ENCODE results near the gene ADAM33. TPM values are rescaled to one million over a fixed set of nuclear protein-coding genes. Genes with fewer than 3 reads are reported as not detected.

ADAM33 gene
- total and polyA plus RNA-seq, 5 donors: 11.5 to 30.5 (median 12.4) TPM

DNA sequence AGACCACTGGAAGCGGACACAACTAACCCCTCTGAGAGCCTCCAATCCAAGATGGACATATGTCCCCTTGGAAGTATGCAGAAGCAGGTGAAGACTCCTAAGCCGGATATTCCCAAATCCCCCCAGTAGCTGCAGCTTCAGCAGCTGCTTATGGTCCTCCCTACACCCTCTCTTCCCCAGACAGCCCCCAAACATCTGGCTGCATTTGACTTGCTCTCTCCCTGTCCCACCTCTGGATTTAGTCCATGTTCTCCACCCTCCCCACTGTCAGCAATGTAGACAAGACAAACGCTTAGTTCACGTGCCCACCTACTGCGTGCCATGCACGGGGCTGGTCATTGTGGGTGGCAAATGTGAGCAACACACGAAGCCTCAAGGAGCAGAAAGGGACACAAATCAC is 4.6 kb upstream of the ADAM33 start:
- Histone ChIP-seq H3K4me3 (ENCODE audit: low read length) (no peak overlapping the region), H3K9me3 (ENCODE audit: control insufficient read depth, low read length) (no peaks in the 10 kb centered on the region), H3K4me1 (ENCODE audit: control insufficient read depth, insufficient read depth, low read length) (peaks cover 2% of the 10 kb centered on the region), H3K27me3 (ENCODE audit: control insufficient read depth, insufficient read depth) (no peaks in the 10 kb centered on the region), H3K27ac (ENCODE audit: low read length) (no peak overlapping the region)
- intact Hi-C loops (cut with DNase I): loop anchor here in 1 of 4 donors (10.0 kb wide), 1 partner anchor 168 kb away; no protein-coding TSS in a partner anchor
- ATAC-seq (no peak), DNase-seq (no peak)
- WGBS: 64% methylated on average over 7 of the region's 7 CpGs

DNA sequence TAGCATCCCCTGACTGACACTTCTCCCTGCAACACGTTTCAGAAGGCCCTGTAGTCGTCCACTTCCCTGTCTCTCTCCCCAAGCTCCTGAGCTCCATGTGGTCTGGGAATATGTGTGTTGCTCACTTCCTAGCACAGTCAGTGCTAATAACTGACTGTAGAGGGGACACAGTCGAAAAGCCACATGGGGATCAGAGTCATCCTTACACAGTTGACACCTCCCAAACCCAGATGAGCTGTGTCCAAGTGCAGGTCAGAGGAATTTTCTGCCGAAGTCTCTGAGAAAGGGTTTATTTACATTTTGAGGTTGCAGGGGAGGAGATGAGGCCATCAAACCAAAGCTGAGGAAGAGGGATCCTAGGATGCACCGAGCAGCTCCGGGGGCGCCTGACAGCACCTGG is 3.5 kb upstream of the ADAM33 start:
- no peak overlapping the region for H3K4me3 ChIP-seq (ENCODE audit: low read length)
- no peaks in the 10 kb centered on the region for H3K27me3 ChIP-seq (ENCODE audit: control insufficient read depth, insufficient read depth)
- no peaks in the 10 kb centered on the region for H3K9me3 ChIP-seq (ENCODE audit: control insufficient read depth, low read length)
- WGBS: 75% methylated on average over 7 of the region's 7 CpGs
- DNase-seq (no peak), ATAC-seq (no peak)
- intact Hi-C loops (cut with DNase I): loop anchor here in 1 of 4 donors (10.0 kb wide), 1 partner anchor 169 kb away; no protein-coding TSS in a partner anchor
- peaks cover 2% of the 10 kb centered on the region for H3K4me1 ChIP-seq (ENCODE audit: control insufficient read depth, insufficient read depth, low read length)
- H3K27ac ChIP-seq (ENCODE audit: low read length): no peak overlapping the region

DNA sequence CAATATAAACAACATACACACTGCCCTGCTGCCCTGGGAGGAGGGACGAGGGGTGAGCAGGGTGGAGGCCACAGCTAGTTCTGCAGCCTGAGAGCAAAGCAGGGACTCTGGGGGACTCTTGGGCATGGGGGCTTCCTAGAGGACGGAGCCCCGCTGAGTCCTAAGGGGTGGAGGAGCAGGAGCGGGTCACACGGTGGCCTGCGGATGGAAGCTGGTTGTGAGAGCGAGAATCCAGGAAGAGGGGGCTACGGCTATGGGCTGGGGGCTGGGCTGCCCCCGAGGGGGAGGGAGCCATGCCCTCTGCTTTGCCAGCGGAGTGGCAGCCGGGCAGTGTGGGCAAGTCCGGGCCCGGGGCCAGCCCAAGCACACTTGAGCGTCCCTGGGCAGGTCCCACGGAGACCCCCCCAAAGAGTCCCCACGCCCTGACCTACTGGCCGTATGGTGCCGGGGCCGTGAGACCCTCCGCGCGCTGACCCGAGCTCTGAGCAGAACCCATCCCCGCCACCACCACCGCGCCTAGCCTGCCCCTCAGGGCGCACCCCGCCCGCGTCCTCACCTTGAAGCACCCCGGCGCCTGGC is 369 bp downstream of the ADAM33 start:
- Histone ChIP-seq H3K4me3 (ENCODE audit: low read length) (peak overlapping the region; percentile 40), H3K27me3 (ENCODE audit: control insufficient read depth, insufficient read depth) (no peaks in the 10 kb centered on the region), H3K27ac (ENCODE audit: low read length) (no peak overlapping the region), H3K9me3 (ENCODE audit: control insufficient read depth, low read length) (no peaks in the 10 kb centered on the region), H3K4me1 (ENCODE audit: control insufficient read depth, insufficient read depth, low read length) (peaks cover under 1% of the 10 kb centered on the region)
- 12% methylated on average over 32 of the region's 32 CpGs for WGBS
- ATAC-seq: peak in 1 of 2 donors; percentile 1
- intact Hi-C loops (cut with DNase I): loop anchor here in 1 of 4 donors (10.0 kb wide), 1 partner anchor 173 kb away; no protein-coding TSS in a partner anchor
- no peak for DNase-seq

DNA sequence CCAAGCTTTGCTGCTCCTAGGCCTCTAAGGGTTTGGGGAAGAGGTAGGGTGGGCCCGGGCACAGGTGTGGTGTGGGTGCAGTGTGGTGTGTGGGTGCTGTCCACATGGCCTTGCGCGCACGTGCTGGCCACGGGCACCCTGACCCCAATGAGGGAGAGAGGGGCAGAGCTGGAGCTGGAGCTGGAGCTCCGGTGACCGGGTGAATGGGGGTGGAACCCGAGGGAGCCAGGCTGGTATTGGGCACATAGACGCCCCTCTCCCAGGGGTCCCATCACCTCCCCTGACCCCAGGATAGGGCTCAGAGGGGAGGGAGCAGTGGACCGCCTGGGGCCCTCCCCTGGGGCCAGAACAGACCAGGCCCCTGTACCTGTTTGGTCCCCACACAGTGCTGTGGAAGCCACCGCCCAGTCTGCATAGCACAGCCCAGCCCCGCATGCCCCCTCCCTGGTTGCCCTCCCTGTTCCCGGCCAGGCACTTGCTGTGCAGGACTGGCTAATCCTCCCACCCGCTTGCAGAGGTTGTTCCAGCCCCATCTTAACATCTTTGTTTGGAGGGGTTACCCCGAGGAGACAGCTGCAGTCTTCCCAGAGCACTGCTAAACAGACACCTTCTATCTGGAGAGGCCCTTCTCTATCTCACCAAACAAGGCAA is 984 bp downstream of the ADAM33 start:
- Histone ChIP-seq H3K27me3 (ENCODE audit: control insufficient read depth, insufficient read depth) (no peaks in the 10 kb centered on the region), H3K9me3 (ENCODE audit: control insufficient read depth, low read length) (no peaks in the 10 kb centered on the region), H3K4me3 (ENCODE audit: low read length) (peak overlapping the region; percentile 40), H3K27ac (ENCODE audit: low read length) (peak overlapping the region; percentile 5), H3K4me1 (ENCODE audit: control insufficient read depth, insufficient read depth, low read length) (no peaks in the 10 kb centered on the region)
- peak in 2 of 3 donors; percentile 52 to 63 for DNase-seq
- peak; percentile 7 for ATAC-seq
- 60% methylated on average over 15 of the region's 15 CpGs for WGBS
- intact Hi-C loops (cut with DNase I): loop anchor here in 1 of 4 donors (10.0 kb wide), 1 partner anchor 174 kb away; no protein-coding TSS in a partner anchor

DNA sequence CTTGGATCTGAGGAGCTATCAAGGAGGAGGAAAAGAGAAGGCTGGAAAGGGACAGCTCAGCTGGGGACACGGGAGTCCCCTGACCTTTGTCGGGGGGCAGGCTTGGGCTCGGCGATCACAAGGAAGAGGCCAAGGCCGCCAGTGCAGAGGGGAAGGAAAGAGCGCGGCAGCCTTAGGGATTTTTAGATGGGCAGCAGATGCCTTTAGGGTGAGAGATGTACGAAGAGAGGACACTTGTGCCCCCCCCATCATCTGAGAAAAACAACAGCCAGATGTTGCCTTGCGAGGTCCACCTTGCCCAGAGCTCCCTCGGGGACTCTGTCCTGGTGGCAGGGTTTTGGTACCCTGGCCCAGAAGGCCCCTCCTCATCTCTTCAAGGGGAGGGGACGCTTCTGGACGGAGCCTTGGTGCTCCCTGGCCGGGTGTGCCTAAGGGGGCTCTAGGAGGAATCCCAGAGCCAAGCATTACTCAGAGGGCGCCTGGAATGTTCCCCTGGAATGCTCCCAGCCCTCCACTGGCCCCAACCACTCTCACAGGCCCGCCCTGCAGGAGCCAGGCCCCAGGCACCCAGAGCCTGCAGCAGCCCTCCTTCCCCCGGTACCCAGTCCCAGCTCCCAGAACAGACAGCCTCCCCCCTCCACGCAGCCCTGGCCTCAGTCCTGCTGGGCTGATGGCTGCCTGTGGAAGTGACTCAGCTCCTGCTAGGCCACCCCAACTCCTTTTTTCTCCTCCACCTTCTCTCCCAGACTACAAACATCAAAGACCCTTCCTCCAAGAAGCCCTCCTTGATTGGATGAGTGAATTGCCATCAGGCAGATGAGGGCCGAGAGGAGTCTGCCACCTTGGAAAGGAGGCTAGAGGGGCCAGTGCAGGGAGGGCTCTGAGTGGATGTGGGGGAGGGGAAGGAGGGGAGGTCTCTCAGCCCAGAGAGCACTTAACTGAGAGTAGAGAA is 1.8 kb downstream of the ADAM33 start:
- intact Hi-C loops (cut with DNase I): loop anchor here (5.0 to 10.0 kb wide), 5 partner anchors 32 to 405 kb away; partner anchors contain the start of genes ADISSP (in 2 of the 4) and SIGLEC1 (in 2 of the 4)
- Histone ChIP-seq H3K4me1 (ENCODE audit: control insufficient read depth, insufficient read depth, low read length) (no peaks in the 10 kb centered on the region), H3K4me3 (ENCODE audit: low read length) (no peak overlapping the region), H3K9me3 (ENCODE audit: control insufficient read depth, low read length) (no peaks in the 10 kb centered on the region), H3K27ac (ENCODE audit: low read length) (peak overlapping the region; percentile 40), H3K27me3 (ENCODE audit: control insufficient read depth, insufficient read depth) (no peaks in the 10 kb centered on the region)
- DNase-seq (peak; percentile 80 to 90 (median 84)), ATAC-seq (peak; percentile 54 to 66)
- WGBS: 55% methylated on average over 18 of the region's 18 CpGs

DNA sequence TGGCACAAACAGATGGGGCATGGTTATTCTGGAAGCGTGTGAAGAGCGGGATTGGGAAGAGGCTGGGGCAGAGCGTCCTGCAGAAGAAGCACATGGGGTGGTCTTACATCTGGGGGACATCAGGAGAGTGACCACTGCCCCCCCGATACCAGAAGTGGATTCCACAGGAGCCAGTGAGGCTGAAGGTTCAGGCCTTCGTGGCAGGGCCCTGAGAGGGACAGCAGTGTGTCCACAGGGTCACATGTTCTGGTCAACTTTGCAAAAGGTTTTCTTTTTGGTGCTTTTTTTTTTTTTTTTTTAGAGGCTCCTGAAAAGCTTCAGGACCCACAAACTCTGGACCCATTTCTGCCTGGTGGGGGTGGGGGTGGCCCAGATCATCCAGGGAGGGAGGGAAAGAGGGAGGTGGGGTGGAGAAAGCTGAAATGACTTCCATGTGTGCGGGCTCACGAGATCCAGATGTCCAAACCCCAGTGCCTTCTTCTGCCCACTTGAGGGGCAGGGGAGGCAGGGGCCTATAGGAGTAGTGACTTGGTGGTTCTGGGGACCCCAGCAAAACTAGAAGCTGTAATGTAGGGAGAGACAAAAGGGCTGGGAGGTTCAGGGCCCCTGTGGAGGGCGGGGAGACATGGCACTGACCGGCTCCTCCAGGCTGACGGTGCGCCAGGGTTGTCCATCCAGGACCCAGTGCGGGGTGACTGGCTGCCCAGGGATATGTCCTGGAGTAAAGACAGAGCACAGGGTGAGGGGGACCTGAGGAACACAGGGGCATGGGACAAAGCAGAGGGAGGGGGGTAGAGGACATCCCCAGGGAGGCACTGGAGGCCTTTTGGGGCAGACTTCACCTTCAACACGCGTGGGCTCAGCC is 2.7 kb downstream of the ADAM33 start:
- WGBS: 73% methylated on average over 14 of the region's 14 CpGs
- DNase-seq (peak in 1 of 3 donors; percentile 55), ATAC-seq (no peak)
- H3K27ac ChIP-seq (ENCODE audit: low read length): peak overlapping the region; percentile 25
- no peaks in the 10 kb centered on the region for H3K9me3 ChIP-seq (ENCODE audit: control insufficient read depth, low read length)
- intact Hi-C loops (cut with DNase I): loop anchor here (5.0 to 10.0 kb wide), 4 partner anchors 33 to 406 kb away; partner anchors contain the start of genes ADISSP (in 2 of the 4) and SIGLEC1 (in 2 of the 4)
- no peaks in the 10 kb centered on the region for H3K4me1 ChIP-seq (ENCODE audit: control insufficient read depth, insufficient read depth, low read length)
- H3K4me3 ChIP-seq (ENCODE audit: low read length): no peak overlapping the region
- H3K27me3 ChIP-seq (ENCODE audit: control insufficient read depth, insufficient read depth): no peaks in the 10 kb centered on the region

DNA sequence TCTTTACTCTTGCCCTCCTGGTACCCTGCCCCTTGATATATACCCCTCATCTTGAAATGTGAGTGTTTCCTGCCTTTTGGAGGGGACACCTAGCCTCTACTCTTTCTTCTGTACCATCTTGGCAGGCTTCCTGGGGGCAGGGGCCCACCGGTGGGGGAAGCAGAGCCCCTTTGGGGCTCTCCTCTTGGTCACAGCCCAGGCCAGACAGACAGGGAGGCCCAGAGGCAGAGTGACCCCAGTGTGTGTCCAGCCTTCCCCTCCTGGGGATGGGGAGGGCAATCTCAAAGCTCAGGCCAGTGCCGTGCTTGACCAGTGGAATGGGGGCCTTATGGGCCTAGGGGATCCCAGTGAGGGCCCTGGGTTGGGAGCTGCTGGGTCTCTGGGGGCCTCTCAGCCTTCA is 3.6 kb downstream of the ADAM33 start:
- WGBS: 45% methylated on average over 2 of the region's 2 CpGs
- Histone ChIP-seq H3K9me3 (ENCODE audit: control insufficient read depth, low read length) (no peaks in the 10 kb centered on the region), H3K4me1 (ENCODE audit: control insufficient read depth, insufficient read depth, low read length) (no peaks in the 10 kb centered on the region), H3K27ac (ENCODE audit: low read length) (no peak overlapping the region), H3K4me3 (ENCODE audit: low read length) (no peak overlapping the region), H3K27me3 (ENCODE audit: control insufficient read depth, insufficient read depth) (no peaks in the 10 kb centered on the region)
- ATAC-seq (no peak), DNase-seq (peak in 1 of 3 donors; percentile 18)
- intact Hi-C loops (cut with DNase I): loop anchor here (5.0 to 10.0 kb wide), 4 partner anchors 34 to 407 kb away; partner anchors contain the start of genes ADISSP (in 2 of the 4) and SIGLEC1 (in 2 of the 4)

DNA sequence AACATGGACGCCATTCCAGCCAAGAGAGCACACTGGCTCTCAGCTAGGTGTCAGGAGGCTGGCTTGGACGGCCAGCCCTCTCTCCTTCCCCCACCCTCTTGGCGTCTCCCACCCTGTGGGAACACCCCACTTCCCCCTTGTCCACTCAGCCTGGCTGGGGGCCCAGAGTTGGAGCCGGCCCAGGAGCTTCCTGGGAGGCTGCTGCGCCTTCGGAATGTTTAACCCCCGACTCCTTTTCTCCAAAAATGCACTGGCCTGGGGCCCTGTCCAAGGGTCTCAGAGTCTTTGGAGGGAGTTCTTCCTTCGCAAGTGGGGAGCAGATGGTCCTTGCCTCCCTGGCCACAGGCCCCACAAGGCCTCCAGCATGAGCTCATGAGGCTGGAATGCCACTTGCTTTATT is 4.1 kb downstream of the ADAM33 start:
- intact Hi-C loops (cut with DNase I): loop anchor here (2.0 to 10.0 kb wide), 5 partner anchors 33 to 407 kb away; partner anchors contain the start of genes ADISSP (in 2 of the 4) and SIGLEC1 (in 2 of the 4)
- Histone ChIP-seq H3K4me3 (ENCODE audit: low read length) (no peak overlapping the region), H3K9me3 (ENCODE audit: control insufficient read depth, low read length) (no peaks in the 10 kb centered on the region), H3K27ac (ENCODE audit: low read length) (no peak overlapping the region), H3K4me1 (ENCODE audit: control insufficient read depth, insufficient read depth, low read length) (no peaks in the 10 kb centered on the region), H3K27me3 (ENCODE audit: control insufficient read depth, insufficient read depth) (no peaks in the 10 kb centered on the region)
- WGBS: 31% methylated on average over 8 of the region's 8 CpGs
- no peak for ATAC-seq
- DNase-seq: peak; percentile 47 to 89 (median 89)

DNA sequence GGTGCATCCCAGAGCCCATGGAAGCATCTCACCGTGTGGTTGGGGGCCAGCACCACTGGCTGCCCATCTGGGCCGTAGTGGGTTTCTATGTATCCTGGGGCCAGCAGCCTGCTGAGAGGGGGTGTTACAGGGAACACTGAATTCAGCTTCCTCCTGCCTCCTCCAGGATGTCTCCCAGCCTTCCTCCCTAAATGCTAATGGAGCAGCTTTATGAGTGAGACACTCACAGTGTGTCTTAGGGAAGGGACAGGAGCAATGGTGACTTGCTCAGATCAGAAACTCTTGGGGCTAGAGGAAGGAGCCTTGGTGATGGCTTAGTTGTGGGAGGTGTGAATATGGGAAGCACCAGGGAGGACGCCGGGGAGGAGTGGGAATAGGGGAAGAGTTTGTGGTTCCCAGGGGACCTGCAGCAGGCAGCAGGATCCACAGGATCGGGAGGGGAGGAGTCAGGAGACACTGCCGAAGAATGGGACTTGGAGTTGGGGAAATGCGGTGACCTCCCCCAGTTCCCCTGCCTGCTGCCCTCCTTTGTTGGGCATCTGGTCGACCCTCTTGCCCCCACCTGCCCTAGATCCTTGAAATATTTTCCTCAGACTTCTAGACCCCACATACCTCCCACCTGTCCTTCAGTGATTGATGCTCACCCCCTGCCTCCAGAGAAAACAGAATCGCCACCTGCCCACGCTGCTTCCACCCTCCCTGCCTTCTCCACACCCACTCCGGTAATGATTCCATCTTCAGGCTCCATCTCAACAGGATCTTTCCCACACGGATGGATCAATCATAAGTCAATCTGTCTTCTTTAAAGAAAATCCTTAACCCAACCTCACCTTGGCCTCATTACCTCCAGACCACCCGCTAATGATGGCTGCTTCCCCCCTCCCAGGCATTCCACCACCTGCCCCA is 6.6 kb downstream of the ADAM33 start:
- Histone ChIP-seq H3K4me3 (ENCODE audit: low read length) (no peak overlapping the region), H3K9me3 (ENCODE audit: control insufficient read depth, low read length) (no peaks in the 10 kb centered on the region), H3K27ac (ENCODE audit: low read length) (no peak overlapping the region), H3K27me3 (ENCODE audit: control insufficient read depth, insufficient read depth) (no peaks in the 10 kb centered on the region), H3K4me1 (ENCODE audit: control insufficient read depth, insufficient read depth, low read length) (no peaks in the 10 kb centered on the region)
- no peak for ATAC-seq
- intact Hi-C loops (cut with DNase I): loop anchor here (5.0 to 10.0 kb wide), 4 partner anchors 37 to 410 kb away; partner anchors contain the start of genes ADISSP (in 2 of the 4) and SIGLEC1 (in 2 of the 4)
- peak in 1 of 3 donors; percentile 30 for DNase-seq
- WGBS: 58% methylated on average over 13 of the region's 13 CpGs

Measured in right cardiac atrium (tissue), 5 donors.